PC-9 (cell line): ENCODE results near the gene ZNF235. TPM values are rescaled to one million over a fixed set of nuclear protein-coding genes. Genes with fewer than 3 reads are reported as not detected.
"Not testable (repeated sequence)": the region's sequence is repeated elsewhere in the genome, so short reads cannot be mapped to it uniquely, and the experiment has no call there.

Experiments used
- BruUV-seq: library from RNA; stranded (reverse); fragments of 400-500 nt; replicated peaks from 2 replicates; lab custom pipeline; 2021; lab: Mats Ljungman, UMichigan
- CTCF ChIA-PET: fragments of 300-600 bp; sonication (Branson Sonifier 250); formaldehyde crosslinking; loops from one replicate; lab custom pipeline; 2022; ENCODE audit warnings: antibody characterized with exemption; lab: Charles Lee
- POLR2A ChIA-PET: fragments of 300-600 bp; sonication (Branson Sonifier 250); formaldehyde crosslinking; loops from one replicate; lab custom pipeline; 2022; ENCODE audit warnings: antibody characterized with exemption; ENCODE audit not compliant: unreplicated experiment; lab: Charles Lee
- DNase-seq, 2 experiments: peaks; one replicate each; pipeline versions ENCODE4 v3.0.0 to v3.0.0-alpha.2; 2015 to 2022; ENCODE audit warnings: mixed read lengths in 1 of 2
- H2AFZ ChIP-seq: fragments of 200-600 bp; sonication (generic); 2 replicates; pipeline ENCODE4 v1.8.1; 2017; ENCODE audit warnings: antibody characterized with exemption
- H3F3A ChIP-seq: fragments of 200-600 bp; sonication (generic); 2 replicates; pipeline ENCODE4 v1.8.1; 2017; ENCODE audit warnings: antibody characterized with exemption, mild to moderate bottlenecking, low read depth; ENCODE audit not compliant: insufficient read depth
- H3K27ac ChIP-seq: fragments of 200-600 bp; sonication (generic); 2 replicates; pipeline ENCODE4 v1.6.1; 2016; ENCODE audit warnings: mixed run types
- H3K27me3 ChIP-seq: fragments of 200-600 bp; sonication (generic); 2 replicates; pipeline ENCODE4 v1.6.1; 2016; ENCODE audit warnings: low read depth, mixed run types; ENCODE audit not compliant: insufficient read depth
- H3K36me3 ChIP-seq: fragments of 200-600 bp; sonication (generic); 2 replicates; pipeline ENCODE4 v1.6.1; 2016; ENCODE audit warnings: low read depth, mixed run types
- H3K4me1 ChIP-seq: fragments of 200-600 bp; sonication (generic); replicated peaks from 2 replicates; pipeline ENCODE4 v1.6.1; 2016; ENCODE audit warnings: mixed run types; ENCODE audit not compliant: insufficient read depth
- H3K4me2 ChIP-seq: fragments of 200-600 bp; sonication (generic); 2 replicates; pipeline ENCODE4 v1.6.1; 2017; ENCODE audit warnings: mixed run types
- H3K4me3 ChIP-seq: fragments of 200-600 bp; sonication (generic); 2 replicates; pipeline ENCODE4 v1.6.1; 2016; ENCODE audit warnings: mixed run types
- H3K79me2 ChIP-seq: fragments of 200-600 bp; sonication (generic); 2 replicates; pipeline ENCODE4 v1.6.1; 2017; ENCODE audit warnings: low read depth, mixed run types
- H3K9me2 ChIP-seq: fragments of 200-600 bp; sonication (generic); 2 replicates; pipeline ENCODE4 v1.8.1; 2017; ENCODE audit warnings: mild to moderate bottlenecking; ENCODE audit not compliant: insufficient read depth
- H3K9me3 ChIP-seq: fragments of 200-600 bp; sonication (generic); 2 replicates; pipeline ENCODE4 v1.8.1; 2016; ENCODE audit warnings: low read depth; ENCODE audit not compliant: insufficient read depth
- H4K20me1 ChIP-seq: fragments of 200-600 bp; sonication (generic); 2 replicates; pipeline ENCODE4 v1.8.1; 2017; ENCODE audit not compliant: insufficient read depth
- EZH2 ChIP-seq: fragments of 200-600 bp; sonication (generic); IDR thresholded peaks from 2 replicates; pipeline ENCODE4 v1.8.0; 2017; ENCODE audit warnings: antibody characterized with exemption, low read depth
- intact Hi-C: fragments of 100-400 bp; cut with micrococcal nuclease; formaldehyde crosslinking; loops from one replicate; pipeline ENCODE4 v1.10.0; 2022; ENCODE audit not compliant: unreplicated experiment
- total RNA-seq: library from RNA; stranded (reverse); gene quantifications from 2 replicates; pipeline ENCODE4 v1.2.3, GENCODE V29; 2021
- TF ChIP-seq, protein P1 (sequence below): fragments of 200-600 bp; sonication (generic); conservative IDR thresholded peaks from 2 replicates; pipeline ENCODE4 v1.6.1; 2017; ENCODE audit warnings: mixed run types, antibody characterized with exemption, mild to moderate bottlenecking, moderate library complexity

The ZNF235 gene
- total RNA-seq, 1 experiment from 2014 or later: 4.3 TPM

DNA sequence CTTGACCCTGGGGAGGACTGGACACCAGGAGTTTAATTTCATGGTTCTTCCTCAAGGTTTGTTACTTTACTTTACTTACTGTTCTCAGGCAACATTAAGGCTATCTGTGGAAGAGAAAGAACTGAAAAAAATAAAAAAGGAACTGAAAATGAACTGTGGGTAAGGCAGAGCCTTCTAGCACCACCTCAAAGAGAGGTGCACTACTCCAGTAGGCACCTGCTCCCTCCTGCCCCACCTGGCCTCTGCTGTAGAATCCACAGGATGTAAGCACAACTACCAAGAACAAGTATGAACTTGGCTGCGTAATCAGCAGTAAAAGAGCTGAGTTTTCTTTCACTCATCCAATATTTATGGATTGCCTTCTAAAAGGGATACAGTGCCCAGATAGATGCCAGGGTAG is 39.4 kb upstream of the ZNF235 start:
- Histone ChIP-seq H3K27me3 (no peaks in the 10 kb centered on the region), H3K36me3 (peaks cover 4% of the 10 kb centered on the region), H3K9me3 (peaks cover 7% of the 10 kb centered on the region), H2AFZ (no peak overlapping the region), H3K9me2 (no peaks in the 10 kb centered on the region), H3K27ac (no peak overlapping the region), H3K4me2 (no peak overlapping the region), H3K4me1 (no peaks in the 10 kb centered on the region), H3F3A (no peaks in the 10 kb centered on the region), H3K79me2 (no peaks in the 10 kb centered on the region), H4K20me1 (no peaks in the 10 kb centered on the region), H3K4me3 (no peak overlapping the region)
- intact Hi-C loops: no loop called here
- BruUV-seq: no TSS peak
- TF ChIP-seq EZH2: no peak
- TF ChIP-seq, protein P1, sequence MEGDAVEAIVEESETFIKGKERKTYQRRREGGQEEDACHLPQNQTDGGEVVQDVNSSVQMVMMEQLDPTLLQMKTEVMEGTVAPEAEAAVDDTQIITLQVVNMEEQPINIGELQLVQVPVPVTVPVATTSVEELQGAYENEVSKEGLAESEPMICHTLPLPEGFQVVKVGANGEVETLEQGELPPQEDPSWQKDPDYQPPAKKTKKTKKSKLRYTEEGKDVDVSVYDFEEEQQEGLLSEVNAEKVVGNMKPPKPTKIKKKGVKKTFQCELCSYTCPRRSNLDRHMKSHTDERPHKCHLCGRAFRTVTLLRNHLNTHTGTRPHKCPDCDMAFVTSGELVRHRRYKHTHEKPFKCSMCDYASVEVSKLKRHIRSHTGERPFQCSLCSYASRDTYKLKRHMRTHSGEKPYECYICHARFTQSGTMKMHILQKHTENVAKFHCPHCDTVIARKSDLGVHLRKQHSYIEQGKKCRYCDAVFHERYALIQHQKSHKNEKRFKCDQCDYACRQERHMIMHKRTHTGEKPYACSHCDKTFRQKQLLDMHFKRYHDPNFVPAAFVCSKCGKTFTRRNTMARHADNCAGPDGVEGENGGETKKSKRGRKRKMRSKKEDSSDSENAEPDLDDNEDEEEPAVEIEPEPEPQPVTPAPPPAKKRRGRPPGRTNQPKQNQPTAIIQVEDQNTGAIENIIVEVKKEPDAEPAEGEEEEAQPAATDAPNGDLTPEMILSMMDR: no peak
- ChIA-PET CTCF (no interaction called here), POLR2A (no interaction called here)
- no peak for DNase-seq

DNA sequence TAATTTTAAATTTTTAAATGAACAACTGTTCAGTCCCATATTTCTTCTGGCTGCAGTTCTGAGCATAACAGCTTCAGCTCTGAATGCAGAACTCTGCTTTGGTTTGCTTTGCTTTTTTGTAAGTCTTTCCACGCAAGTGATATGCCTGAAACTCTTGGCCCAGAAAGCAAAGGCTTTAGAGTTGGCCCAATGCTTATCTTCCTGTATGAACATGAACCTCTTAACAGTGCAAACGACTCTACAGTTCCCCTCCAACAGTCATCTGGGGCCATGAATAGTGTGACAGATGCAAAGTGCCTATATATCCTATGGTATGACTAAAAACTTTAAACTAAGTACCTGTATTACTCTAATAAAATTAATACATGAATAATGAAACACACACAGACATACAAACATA is 37.0 kb upstream of the ZNF235 start:
- no peak overlapping the region for H3K27ac ChIP-seq
- H4K20me1 ChIP-seq: no peaks in the 10 kb centered on the region
- H3F3A ChIP-seq: no peaks in the 10 kb centered on the region
- TF ChIP-seq, protein P1: no peak
- no peak for TF ChIP-seq EZH2
- no peak overlapping the region for H2AFZ ChIP-seq
- intact Hi-C loops: no loop called here
- no TSS peak for BruUV-seq
- no peaks in the 10 kb centered on the region for H3K4me1 ChIP-seq
- no peaks in the 10 kb centered on the region for H3K79me2 ChIP-seq
- no peak for DNase-seq
- H3K4me2 ChIP-seq: no peak overlapping the region
- ChIA-PET POLR2A (interaction anchor here (0.6 kb wide), 1 partner anchor 101 kb away, joined by 3 read pairs; no protein-coding TSS in a partner anchor), CTCF (no interaction called here)
- H3K9me3 ChIP-seq: peaks cover 5% of the 10 kb centered on the region; the same call in 1 of the 2 replicates
- no peaks in the 10 kb centered on the region for H3K9me2 ChIP-seq
- no peak overlapping the region for H3K4me3 ChIP-seq
- H3K36me3 ChIP-seq: peaks cover 5% of the 10 kb centered on the region
- no peaks in the 10 kb centered on the region for H3K27me3 ChIP-seq

DNA sequence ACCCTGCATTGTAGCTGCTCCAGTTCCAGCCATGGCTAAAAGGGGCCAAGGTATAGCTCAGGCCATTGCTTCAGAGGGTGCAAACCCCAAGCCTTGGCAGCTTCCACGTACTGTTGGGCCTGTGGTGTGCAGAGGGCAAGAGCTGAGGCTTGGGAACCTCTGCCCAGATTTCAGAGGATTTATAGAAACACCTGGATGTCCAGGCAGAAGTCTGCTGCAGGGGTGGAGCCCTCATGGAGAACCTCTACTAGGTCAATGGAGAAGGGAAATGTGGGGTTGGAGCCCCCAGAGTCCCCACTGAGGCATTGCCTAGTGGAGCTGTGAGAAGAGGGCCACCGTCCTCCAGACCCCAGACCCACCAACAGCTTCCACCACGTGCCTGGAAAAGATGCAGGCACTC is 29.8 kb upstream of the ZNF235 start:
- POLR2A ChIA-PET: interaction anchor here (0.6 kb wide), 1 partner anchor 511 kb away, joined by 7 read pairs; no protein-coding TSS in a partner anchor
- CTCF ChIA-PET, DNase-seq, H3K4me3 ChIP-seq, H3F3A ChIP-seq, H3K4me2 ChIP-seq, H3K4me1 ChIP-seq, H3K79me2 ChIP-seq, H2AFZ ChIP-seq, intact Hi-C loops, H4K20me1 ChIP-seq, H3K27ac ChIP-seq, H3K9me2 ChIP-seq, BruUV-seq, H3K27me3 ChIP-seq: not testable (repeated sequence)
- peaks cover 68% of the 10 kb centered on the region for H3K36me3 ChIP-seq
- H3K9me3 ChIP-seq: peaks cover 57% of the 10 kb centered on the region

DNA sequence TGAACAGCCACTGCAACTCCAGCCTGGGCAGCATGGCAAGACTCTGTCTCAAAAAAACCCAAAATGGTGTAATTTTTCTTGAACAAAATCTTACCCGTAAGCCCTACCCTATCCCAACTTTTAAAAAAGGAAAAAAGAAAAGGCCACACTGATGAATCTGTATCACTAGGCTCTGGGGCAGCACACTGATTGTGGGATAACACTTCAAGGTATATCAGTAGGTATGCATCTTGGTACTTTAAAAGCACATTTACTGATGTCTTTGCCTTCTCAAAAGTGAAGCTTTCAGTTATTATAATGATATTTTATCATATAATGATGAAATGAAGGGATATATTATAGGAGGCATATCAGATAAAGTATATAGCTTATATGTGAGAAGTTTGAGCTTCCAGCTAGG is 27.3 kb upstream of the ZNF235 start:
- POLR2A ChIA-PET: no interaction called here
- no TSS peak for BruUV-seq
- H3K36me3 ChIP-seq: peaks cover 83% of the 10 kb centered on the region

More for the DNA sequence above, 27.3 kb upstream of the ZNF235 start:
- no peaks in the 10 kb centered on the region for H3K9me2 ChIP-seq
- H3K27me3 ChIP-seq: no peaks in the 10 kb centered on the region
- peaks cover 58% of the 10 kb centered on the region for H3K9me3 ChIP-seq
- no peak overlapping the region for H3K27ac ChIP-seq
- TF ChIP-seq, protein P1: no peak
- no peak for TF ChIP-seq EZH2
- CTCF ChIA-PET: no interaction called here
- intact Hi-C loops: no loop called here
- H3F3A ChIP-seq: no peaks in the 10 kb centered on the region
- H3K79me2 ChIP-seq: no peaks in the 10 kb centered on the region
- DNase-seq: no peak
- H3K4me3 ChIP-seq: no peak overlapping the region
- H3K4me2 ChIP-seq: no peak overlapping the region
- no peak overlapping the region for H2AFZ ChIP-seq
- no peaks in the 10 kb centered on the region for H4K20me1 ChIP-seq
- no peaks in the 10 kb centered on the region for H3K4me1 ChIP-seq
